Omental fat pad (tissue), 4 donors: ENCODE data around the gene EPHA3. TPM values are rescaled to one million over a fixed set of nuclear protein-coding genes. Genes with fewer than 3 reads are reported as not detected.

Experiments
- ATAC-seq: fragments of 150-250 bp; one replicate; pipeline ENCODE4 v1.9.1; 2016; ENCODE audit warnings: mild to moderate bottlenecking, moderate library complexity; ENCODE audit not compliant: low FRiP score
- DNase-seq: peaks from one replicate; pipeline ENCODE4 v3.0.0-alpha.2; 2019; ENCODE audit warnings: low spot score
- total RNA-seq, 4 donors: library from RNA; depleted of rRNA; stranded (reverse); fragments of >200 nt; gene quantifications; one replicate each; pipeline ENCODE4 v1.1.0, GENCODE V29; 2016
- TF ChIP-seq, protein P1 (sequence below), 3 donors: fragments of 450-650 bp; IDR thresholded peaks; one replicate each; pipeline ENCODE4 v1.5.1; 2016 to 2017; ENCODE audit warnings: antibody characterized with exemption in 3 of 3, mild to moderate bottlenecking in 3 of 3, moderate library complexity in 2 of 3

Gene EPHA3
- total RNA-seq, 4 donors from 2014 or later = 2.8 to 15.3 (median 4.9) TPM

DNA sequence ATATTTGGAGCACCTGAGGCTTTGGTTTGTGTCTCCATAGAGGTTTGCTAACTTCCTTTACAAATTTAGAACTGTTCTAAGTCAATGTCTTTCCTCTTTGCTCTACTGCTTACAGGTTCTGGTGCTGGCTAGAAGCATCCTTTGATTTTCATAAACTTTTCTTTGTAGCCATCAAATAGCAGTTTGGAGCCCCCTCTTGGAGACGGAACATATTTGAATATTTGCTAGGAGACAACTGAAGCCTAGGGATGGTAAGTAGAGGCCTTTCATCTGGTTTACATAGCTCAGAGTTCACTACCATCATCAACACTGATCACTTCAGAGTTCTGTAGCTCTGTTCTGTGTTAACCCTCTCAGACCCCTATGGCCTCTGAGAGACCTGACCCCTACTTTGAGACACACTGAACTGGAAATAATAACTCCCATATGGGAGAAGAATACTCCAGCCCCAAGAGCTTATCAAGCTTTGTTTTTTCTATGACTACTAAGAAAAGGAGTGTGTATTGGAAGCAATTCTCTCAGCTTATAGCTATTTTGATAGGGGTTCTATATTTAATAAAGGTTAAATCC, 420.4 kb downstream of the EPHA3 start:
- ATAC-seq = no peak
- TF ChIP-seq, protein P1, sequence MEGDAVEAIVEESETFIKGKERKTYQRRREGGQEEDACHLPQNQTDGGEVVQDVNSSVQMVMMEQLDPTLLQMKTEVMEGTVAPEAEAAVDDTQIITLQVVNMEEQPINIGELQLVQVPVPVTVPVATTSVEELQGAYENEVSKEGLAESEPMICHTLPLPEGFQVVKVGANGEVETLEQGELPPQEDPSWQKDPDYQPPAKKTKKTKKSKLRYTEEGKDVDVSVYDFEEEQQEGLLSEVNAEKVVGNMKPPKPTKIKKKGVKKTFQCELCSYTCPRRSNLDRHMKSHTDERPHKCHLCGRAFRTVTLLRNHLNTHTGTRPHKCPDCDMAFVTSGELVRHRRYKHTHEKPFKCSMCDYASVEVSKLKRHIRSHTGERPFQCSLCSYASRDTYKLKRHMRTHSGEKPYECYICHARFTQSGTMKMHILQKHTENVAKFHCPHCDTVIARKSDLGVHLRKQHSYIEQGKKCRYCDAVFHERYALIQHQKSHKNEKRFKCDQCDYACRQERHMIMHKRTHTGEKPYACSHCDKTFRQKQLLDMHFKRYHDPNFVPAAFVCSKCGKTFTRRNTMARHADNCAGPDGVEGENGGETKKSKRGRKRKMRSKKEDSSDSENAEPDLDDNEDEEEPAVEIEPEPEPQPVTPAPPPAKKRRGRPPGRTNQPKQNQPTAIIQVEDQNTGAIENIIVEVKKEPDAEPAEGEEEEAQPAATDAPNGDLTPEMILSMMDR (IDR thresholded peaks at IDR 0.05) = no peak

More for the DNA sequence above, 420.4 kb downstream of the EPHA3 start:
- no peak for DNase-seq
